ENCODE results near the gene PRR27.

The PRR27 gene

GRCh38 chr4:70153937-70154336 is at the start of gene PRR27:
TSS of gene PRR27 (plus strand) at chr4:70154237. CDS start at chr4:70154376, 139 bp downstream.
- no peak for DNase-seq (ENCODE audit: low read depth in 2 of 2)

GRCh38 chr4:70110917-70111316 is 43.1 kb upstream of the PRR27 start:
- no peak for DNase-seq (ENCODE audit: low read depth in 2 of 2)

- no peak for DNase-seq (ENCODE audit: low read depth in 2 of 2)
Observed at GRCh38 chr4:70113656-70114055, 40.4 kb upstream of the PRR27 start.

- DNase-seq (ENCODE audit: low read depth in 2 of 2) = no peak
Observed at GRCh38 chr4:70114096-70114495, 39.9 kb upstream of the PRR27 start.

GRCh38 chr4:70120323-70120722 is 33.7 kb upstream of the PRR27 start:
- no peak for DNase-seq (ENCODE audit: low read depth in 2 of 2)

- DNase-seq (ENCODE audit: low read depth in 2 of 2) = no peak
Observed at GRCh38 chr4:70133473-70133872, 20.6 kb upstream of the PRR27 start.

GRCh38 chr4:70138751-70139150 is 15.3 kb upstream of the PRR27 start:
- no peak for DNase-seq (ENCODE audit: low read depth in 2 of 2)

- no peak for DNase-seq (ENCODE audit: low read depth in 2 of 2)
Observed at GRCh38 chr4:70151271-70151670, 2.8 kb upstream of the PRR27 start.

GRCh38 chr4:70152088-70152487 is 1.9 kb upstream of the PRR27 start:
- DNase-seq (ENCODE audit: low read depth in 2 of 2) = no peak

- no peak for DNase-seq (ENCODE audit: low read depth in 2 of 2)
Observed at GRCh38 chr4:70158576-70158975, 4.5 kb downstream of the PRR27 start.

GRCh38 chr4:70177090-70177489 is 23.1 kb downstream of the PRR27 start:
- DNase-seq (ENCODE audit: low read depth in 2 of 2) = no peak

GRCh38 chr4:70178075-70178660 is 24.1 kb downstream of the PRR27 start:
- DNase-seq (ENCODE audit: low read depth in 2 of 2) = no peak

GRCh38 chr4:70179811-70180210 is 25.8 kb downstream of the PRR27 start:
- DNase-seq (ENCODE audit: low read depth in 2 of 2) = no peak

- no peak for DNase-seq (ENCODE audit: low read depth in 2 of 2)
Observed at GRCh38 chr4:70181864-70182263, 27.8 kb downstream of the PRR27 start.

GRCh38 chr4:70182517-70183167 is 28.6 kb downstream of the PRR27 start:
- DNase-seq (ENCODE audit: low read depth in 2 of 2) = no peak

GRCh38 chr4:70183168-70183939 is 29.3 kb downstream of the PRR27 start:
- DNase-seq (ENCODE audit: low read depth in 2 of 2) = no peak

- no peak for DNase-seq (ENCODE audit: low read depth in 2 of 2)
Observed at GRCh38 chr4:70183940-70184246, 29.9 kb downstream of the PRR27 start.

- DNase-seq (ENCODE audit: low read depth in 2 of 2) = no peak
Observed at GRCh38 chr4:70187216-70187615, 33.2 kb downstream of the PRR27 start.

GRCh38 chr4:70190579-70190978 is 36.5 kb downstream of the PRR27 start:
- DNase-seq (ENCODE audit: low read depth in 2 of 2) = no peak

- DNase-seq (ENCODE audit: low read depth in 2 of 2) = no peak
Observed at GRCh38 chr4:70191647-70192046, 37.6 kb downstream of the PRR27 start.

- DNase-seq (ENCODE audit: low read depth in 2 of 2) = no peak
Observed at GRCh38 chr4:70192895-70193294, 38.9 kb downstream of the PRR27 start.

- DNase-seq (ENCODE audit: low read depth in 2 of 2) = no peak
Observed at GRCh38 chr4:70195425-70195824, 41.4 kb downstream of the PRR27 start, which contains the start of gene ODAM. TSS of gene ODAM (plus strand) at chr4:70195725. CDS start at chr4:70196544, 819 bp downstream.

- no peak for DNase-seq (ENCODE audit: low read depth in 2 of 2)
Observed at GRCh38 chr4:70196857-70197256, 42.8 kb downstream of the PRR27 start.
